ENCODE measurements around the gene C1QL4. TPM values are rescaled to one million over a fixed set of nuclear protein-coding genes. Genes with fewer than 3 reads are reported as not detected.

C1QL4 gene
- total and polyA plus RNA-seq, 8 donors = not detected

- Histone ChIP-seq H3K27me3 (peaks cover 12 to 60% (median 40%) of the 10 kb centered on the region in 3 donors), H3K4me1 (peaks cover 6 to 30% (median 13%) of the 10 kb centered on the region in 4 donors), H3K36me3 (peaks cover 0 to 8% (median 0%) of the 10 kb centered on the region in 4 donors), H3K9me3 (no peaks in the 10 kb centered on the region), H3K4me3 (no peak overlapping the region), H3K27ac (no peak overlapping the region)
- TF ChIP-seq CTCF (IDR thresholded peaks at IDR 0.05) (peak in 5 of 7 experiments; percentile 61 to 77 (median 71)), EP300 (IDR thresholded peaks at IDR 0.05) (no peak), POLR2A (IDR thresholded peaks at IDR 0.05) (no peak), POLR2AphosphoS5 (IDR thresholded peaks at IDR 0.05) (no peak)
- WGBS, 5 donors = 43 to 49% (median 46%) methylated on average over 10 to 11 of the region's 11 CpGs
- intact Hi-C loops (cut with DNase I; ENCODE audit: low total_unique reads) = no loop called here
- peak; percentile 73 to 89 for DNase-seq
These were observed 5.4 kb downstream of the C1QL4 start for GRCh38 chr12:49331380-49332222.

GRCh38 chr12:49330631-49331379 lies 6.2 kb downstream of the C1QL4 start:
- no peaks in the 10 kb centered on the region for H3K9me3 ChIP-seq
- H3K36me3 ChIP-seq = peaks cover 0 to 11% (median 0%) of the 10 kb centered on the region in 4 donors
- no peak for TF ChIP-seq POLR2AphosphoS5 (IDR thresholded peaks at IDR 0.05)
- no peak for TF ChIP-seq POLR2A (IDR thresholded peaks at IDR 0.05)
- no peak for TF ChIP-seq CTCF (IDR thresholded peaks at IDR 0.05)
- no peak for TF ChIP-seq EP300 (IDR thresholded peaks at IDR 0.05)
- intact Hi-C loops (cut with DNase I; ENCODE audit: low total_unique reads) = no loop called here
- peaks cover 4 to 22% (median 8%) of the 10 kb centered on the region in 4 donors for H3K4me1 ChIP-seq
- H3K4me3 ChIP-seq = no peak overlapping the region
- WGBS, 5 donors = 74 to 83% (median 78%) methylated on average over 13 to 14 of the region's 14 CpGs
- H3K27ac ChIP-seq = no peak overlapping the region
- H3K27me3 ChIP-seq = peaks cover 5 to 52% (median 32%) of the 10 kb centered on the region in 3 donors
- DNase-seq = peak in 1 of 2 donors; percentile 20

- DNase-seq = no peak
- peaks cover 4 to 22% (median 8%) of the 10 kb centered on the region in 4 donors for H3K4me1 ChIP-seq
- WGBS, 5 donors = 94 to 96% (median 95%) methylated on average over 5 to 7 of the region's 7 CpGs
- no peaks in the 10 kb centered on the region for H3K9me3 ChIP-seq
- peaks cover 4 to 45% (median 26%) of the 10 kb centered on the region in 3 donors for H3K27me3 ChIP-seq
- no peak overlapping the region for H3K27ac ChIP-seq
- intact Hi-C loops (cut with DNase I; ENCODE audit: low total_unique reads) = no loop called here
- H3K36me3 ChIP-seq = peaks cover 0 to 15% (median 0%) of the 10 kb centered on the region in 4 donors
- H3K4me3 ChIP-seq = no peak overlapping the region
- TF ChIP-seq POLR2AphosphoS5 (IDR thresholded peaks at IDR 0.05) (no peak), CTCF (IDR thresholded peaks at IDR 0.05) (no peak), POLR2A (IDR thresholded peaks at IDR 0.05) (no peak), EP300 (IDR thresholded peaks at IDR 0.05) (no peak)
These were observed 6.9 kb downstream of the C1QL4 start for GRCh38 chr12:49330032-49330619.

DNA sequence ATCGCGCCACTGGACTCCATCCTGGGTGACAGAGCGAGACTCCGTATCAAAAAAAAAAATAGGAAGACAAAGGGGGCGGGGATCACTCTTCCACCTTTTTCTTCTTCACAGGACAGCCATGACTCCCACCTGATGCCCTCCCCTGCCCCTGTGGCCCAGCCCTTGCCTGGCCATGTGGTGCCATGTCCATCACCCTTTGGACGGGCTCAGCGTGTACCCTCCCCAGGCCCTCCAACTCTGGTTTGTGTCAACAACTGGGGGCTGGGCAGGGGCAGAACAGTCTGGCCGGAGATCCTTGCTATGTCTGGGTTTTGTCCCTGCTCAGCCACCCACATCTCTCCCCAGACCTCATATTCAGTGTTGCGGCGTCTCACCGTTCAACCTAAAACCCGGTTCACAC lies 8.2 kb downstream of the C1QL4 start:
- Histone ChIP-seq H3K27ac (no peak overlapping the region), H3K4me3 (no peak overlapping the region), H3K27me3 (peaks cover 0 to 32% (median 13%) of the 10 kb centered on the region in 3 donors), H3K4me1 (peaks cover 4 to 22% (median 12%) of the 10 kb centered on the region in 4 donors), H3K36me3 (peaks cover 0 to 15% (median 0%) of the 10 kb centered on the region in 4 donors), H3K9me3 (no peaks in the 10 kb centered on the region)
- intact Hi-C loops (cut with DNase I; ENCODE audit: low total_unique reads) = no loop called here
- peak in 1 of 2 donors; percentile 7 for DNase-seq
- 96 to 99% (median 96%) methylated on average over 12 of the region's 12 CpGs for WGBS, 5 donors
- TF ChIP-seq CTCF (IDR thresholded peaks at IDR 0.05) (no peak), EP300 (IDR thresholded peaks at IDR 0.05) (no peak), POLR2AphosphoS5 (IDR thresholded peaks at IDR 0.05) (no peak), POLR2A (IDR thresholded peaks at IDR 0.05) (no peak)
